ENCODE data around the gene ATG4D.
"Not testable (repeated sequence)": the region's sequence is repeated elsewhere in the genome, so short reads cannot be mapped to it uniquely, and the experiment has no call there.

Gene ATG4D

DNA sequence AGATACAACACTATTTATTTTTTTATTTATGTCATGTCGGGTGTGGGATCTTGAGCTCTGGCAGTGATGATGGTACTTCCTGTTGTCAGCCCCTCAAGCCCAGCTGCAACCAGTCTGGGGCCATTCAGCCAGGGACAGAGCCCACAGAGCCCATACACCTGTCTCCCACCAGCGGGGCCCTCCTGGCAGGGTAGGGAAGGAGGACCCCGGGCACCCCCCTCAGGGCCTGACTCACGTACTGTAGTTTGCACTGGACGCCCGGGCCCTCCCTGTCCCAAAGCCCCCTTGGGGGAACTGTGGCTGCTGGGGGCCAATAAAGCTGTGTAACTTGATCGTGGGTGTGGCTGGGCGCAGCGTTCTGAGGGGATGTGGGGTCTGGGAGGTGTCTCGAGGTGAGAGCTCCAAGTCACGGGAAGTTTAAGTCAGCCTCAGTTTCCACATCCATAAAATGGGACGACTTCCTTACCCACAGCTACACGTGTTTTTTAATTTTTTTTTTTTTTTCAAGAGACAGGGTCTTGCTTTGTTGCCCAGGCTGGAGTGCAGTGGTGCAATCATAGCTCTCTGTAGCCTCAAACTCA lies 9.5 kb downstream of the ATG4D start:
- no peak for DNase-seq

DNA sequence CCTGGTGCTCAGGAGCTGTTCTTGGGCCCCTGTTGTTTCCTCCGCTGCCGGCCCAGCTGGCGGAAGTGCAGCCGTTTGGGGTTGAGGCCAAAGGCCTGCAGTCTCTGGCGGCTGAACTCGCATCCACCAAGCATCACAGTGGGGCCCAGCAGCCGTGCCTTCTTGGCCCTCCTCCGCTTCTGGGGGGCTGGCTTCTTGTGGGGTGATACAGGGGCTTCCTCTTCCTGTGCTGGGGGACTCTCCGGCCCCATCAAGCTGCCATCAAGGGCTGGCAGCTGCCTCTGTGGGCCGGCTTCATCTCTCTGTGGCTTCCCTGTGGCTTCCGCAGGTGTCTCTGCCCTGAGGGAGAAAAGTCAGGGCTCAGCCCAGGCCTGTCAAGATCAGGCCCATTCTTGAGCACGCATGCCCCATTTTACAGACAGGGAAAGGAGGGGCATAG lies 10.3 kb downstream of the ATG4D start:
- peak; percentile 79 for DNase-seq

DNA sequence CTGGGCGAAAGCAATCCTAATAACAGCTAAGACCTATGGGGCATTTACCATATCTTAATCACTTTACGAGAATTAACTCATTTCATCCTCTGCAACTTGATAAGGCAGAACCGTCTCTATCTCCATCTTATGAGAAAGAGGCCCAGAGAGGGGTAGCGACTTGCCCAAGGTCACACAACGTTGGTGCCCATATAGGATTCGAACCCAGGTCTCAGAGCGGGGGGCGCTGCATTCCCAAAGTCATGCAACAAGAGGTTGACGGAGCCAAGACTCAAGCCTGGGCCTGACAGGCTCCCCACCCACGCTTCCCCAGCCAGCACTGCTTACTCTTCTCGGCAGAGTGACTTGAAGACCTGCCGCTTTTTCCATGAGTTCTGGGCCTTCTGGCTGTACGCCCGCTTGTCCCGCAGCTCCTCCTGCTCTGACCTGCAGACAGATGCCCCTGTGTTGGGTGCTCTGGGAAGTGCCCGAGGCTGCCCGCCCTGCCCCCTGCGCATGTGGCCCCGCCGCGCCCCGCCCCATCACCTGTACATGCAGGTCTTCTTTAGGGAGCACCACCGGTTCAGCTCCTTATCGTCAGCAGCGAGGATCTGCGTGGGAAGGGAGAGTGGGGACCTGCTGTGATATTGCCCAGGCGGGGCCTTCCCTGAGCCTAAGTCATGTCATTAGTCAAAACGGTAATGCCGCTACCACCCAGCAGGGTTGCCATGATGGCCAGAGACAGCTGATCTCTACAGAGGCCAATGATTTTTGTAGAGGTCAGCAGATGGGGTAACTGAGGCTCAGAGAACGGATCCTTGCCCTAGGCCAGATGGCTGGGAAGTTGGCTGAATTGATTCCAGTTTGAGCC lies 11.3 kb downstream of the ATG4D start:
- no peak for DNase-seq

DNA sequence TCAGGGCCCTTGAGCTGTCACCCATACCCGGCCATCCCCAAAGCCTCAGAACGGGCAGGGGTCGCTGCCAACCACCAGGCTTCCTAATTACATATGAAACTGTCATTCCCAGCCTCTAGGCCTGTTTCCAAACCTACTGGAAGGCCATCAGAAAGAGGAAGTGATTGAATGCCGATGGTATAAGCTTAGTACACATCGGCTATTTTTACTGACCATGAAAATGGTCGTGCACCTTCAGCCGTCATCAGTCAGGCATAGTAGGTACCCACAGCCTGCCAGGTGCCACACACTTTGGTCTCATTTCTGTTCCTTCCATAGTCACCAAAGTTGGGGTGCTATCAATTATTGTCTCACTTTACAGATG lies 11.9 kb downstream of the ATG4D start:
- DNase-seq, result no peak

DNA sequence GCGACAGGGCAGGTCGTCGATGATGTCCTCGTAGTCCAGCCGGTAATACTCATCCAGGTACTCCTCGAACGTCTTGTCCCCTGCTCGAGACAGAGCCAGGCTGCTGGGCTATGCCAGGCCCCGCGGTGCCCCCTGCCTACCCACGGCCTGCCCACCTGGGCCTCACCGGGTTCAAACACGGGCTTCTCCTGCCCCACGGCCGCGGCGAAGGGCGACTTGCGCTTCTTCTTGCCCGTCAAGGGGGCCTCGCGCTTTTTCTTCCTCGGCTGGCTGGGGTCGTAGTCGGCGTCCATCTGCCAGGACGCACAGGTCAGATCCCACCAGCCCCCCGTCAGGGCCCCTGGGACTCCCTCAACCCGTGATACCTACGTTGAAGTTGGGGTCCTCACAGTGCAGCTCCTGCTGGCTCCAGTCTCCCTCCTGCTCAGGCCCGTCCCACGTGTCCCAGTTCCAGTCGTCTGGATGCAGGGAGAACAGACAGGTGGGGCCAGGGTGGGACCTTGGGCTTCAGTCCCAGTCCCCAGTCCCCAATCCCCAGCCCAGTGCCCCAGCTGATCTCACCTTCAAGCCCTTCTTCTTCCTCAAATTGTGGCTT lies 14.0 kb downstream of the ATG4D start:
- no peak for DNase-seq

DNA sequence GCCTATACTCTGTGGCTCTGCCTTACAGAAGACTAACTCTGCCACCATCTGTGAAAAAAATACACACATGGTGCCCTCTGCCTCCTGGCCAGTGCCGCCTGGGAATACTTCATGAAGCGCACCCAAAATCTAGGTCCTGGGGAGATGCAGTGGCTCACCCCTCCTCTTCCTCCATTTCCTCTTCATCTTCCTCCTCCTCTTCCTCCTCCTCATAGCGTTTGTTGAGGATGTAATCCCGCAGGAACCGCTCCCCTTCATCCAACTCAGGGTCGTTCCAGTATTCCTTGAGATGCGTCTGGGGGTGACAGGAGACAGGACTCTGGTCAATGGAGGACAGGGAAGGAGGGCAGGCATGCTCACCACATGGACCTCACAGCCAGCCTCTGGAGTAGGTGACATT lies 16.4 kb downstream of the ATG4D start:
- DNase-seq, result no peak

DNA sequence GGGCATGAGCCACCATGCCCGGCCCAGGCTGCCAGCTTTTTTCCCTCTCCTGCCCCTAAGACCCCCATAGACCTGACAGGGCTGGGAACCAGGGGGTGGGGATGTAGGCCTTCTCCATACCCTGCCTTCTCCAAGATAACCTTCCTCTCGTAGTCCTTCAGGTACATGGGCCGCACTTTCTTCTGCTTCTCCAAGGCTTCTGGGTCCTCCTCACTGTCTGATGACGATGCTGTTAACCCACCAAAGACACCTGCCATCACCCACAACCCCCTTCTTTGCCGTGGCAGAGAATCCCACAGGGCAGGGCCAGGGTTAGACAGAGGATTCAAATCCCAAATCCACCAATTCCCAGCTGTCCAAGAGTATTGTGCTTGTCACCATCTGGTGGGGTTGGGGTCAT lies 18.9 kb downstream of the ATG4D start:
- DNase-seq, result no peak

DNA sequence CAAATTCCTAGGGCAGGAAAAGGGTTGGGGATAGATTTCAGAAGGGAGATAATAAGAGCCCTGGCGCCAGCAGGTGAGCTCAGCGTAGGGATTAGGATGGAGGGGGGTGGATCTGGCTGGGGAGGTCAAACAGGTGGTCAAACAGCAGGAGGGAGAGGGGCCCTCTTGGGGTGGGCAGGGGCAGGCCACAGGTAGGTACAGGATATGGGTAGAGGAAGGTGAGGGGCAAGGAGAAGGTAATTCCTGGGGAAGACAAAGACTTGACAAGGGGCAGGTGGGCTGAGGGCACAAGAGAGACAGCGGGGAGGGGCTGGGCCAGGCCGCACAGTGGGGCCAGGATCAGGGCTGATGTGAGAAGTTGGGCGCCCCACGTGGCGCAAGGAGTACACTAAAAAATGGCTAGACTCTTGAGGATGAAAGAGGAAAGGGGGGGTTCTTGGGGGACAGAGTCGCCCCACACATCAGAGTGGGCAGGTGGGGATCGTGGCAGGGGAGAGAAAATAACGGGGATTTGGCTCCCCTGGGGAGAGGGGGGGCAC lies 21.4 kb downstream of the ATG4D start:
- peak; percentile 68 for DNase-seq

DNA sequence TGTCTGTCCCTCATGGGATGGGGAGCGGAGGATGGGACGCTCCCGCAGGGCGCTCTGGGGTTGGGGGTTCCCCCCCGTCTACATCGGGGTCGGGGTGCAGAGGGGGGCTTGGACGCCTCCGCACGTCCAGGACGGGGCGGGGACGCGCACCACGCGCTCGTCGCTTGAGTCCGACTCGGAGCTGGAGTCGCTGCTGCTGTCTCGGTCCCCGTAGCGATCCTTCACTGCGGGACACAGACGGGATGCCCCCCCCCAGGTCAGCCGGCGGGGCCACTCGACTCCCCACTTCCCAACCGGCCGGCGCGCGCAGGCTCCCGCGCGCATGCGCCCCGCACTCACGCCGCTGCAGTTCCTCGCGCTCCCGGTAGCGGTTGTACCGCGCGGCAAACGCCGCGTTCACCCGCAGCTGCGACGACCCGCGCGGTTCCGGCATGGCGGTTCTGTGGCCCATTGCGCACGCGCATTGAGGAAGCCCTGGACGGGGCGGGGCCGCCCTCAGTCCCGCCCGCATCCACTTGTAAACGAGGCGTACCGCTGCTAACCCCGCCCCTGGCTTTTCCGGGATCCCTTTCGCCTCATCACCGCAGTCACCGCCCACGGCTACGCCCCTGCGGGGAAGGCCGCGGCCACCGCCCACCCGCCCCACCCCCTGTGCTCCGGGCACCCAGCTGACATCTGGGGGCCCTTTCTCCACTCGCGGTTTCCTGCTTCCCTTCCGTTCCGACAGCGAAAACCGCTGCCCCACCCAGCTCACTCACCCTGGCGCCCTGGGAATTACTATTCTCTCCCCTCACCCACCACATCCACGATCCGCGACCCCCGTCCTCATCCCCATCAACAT lies 22.1 kb downstream of the ATG4D start, which contains the start of gene KRI1:
TSS of gene KRI1 (minus strand) at position 444 of the 841 bp plus-strand sequence. CDS start at position 433, 11 bp downstream.
- DNase-seq, result peak; percentile 100

DNA sequence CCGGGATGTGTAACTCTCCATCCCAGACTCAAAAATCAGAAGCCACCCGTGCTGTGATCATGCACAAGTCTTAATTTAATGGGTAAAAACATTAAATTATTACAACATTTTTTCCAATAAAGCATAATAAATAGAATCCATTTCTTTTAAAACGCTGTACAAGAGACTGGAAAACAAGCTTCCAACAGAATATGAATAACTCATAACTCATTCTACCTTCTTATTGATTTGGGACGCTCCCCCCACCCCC lies 22.6 kb downstream of the ATG4D start:
- DNase-seq, result no peak

DNA sequence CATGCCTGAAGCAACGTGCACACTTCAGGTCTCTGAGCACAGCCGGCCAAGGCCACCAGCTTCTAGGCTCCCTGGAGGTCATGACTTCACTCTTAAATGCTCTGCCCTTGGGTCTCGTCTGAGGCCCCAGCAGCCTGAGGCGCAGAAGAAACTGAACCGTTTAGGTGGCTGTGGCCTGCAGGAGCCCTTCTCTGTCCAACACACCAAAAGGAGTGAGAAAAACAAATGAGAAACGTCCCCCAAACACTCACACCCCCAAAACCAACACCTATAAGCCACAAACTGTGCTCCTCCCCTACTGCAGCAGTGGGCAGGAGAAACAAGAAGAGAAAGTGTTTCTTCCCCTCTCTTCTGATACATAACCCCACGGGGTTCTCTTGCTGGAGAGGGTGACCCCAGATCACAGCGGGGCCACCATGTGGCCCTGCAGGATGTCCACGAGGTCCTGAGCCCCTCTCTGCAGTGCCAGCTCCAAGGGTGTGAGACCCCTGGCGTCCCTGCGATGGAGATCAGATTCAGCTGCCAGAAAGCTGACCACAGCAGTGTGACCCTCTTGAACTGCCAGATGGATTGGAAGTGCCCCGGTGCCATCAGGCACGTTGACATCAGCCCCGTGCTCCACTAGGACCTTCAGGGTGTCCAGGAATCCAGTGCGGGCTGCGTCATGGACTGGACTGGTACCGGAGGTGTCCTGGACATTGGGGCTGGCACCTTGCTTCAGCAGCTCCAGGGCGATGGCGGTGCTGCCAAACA lies 23.1 kb downstream of the ATG4D start:
- DNase-seq, result peak; percentile 80

DNA sequence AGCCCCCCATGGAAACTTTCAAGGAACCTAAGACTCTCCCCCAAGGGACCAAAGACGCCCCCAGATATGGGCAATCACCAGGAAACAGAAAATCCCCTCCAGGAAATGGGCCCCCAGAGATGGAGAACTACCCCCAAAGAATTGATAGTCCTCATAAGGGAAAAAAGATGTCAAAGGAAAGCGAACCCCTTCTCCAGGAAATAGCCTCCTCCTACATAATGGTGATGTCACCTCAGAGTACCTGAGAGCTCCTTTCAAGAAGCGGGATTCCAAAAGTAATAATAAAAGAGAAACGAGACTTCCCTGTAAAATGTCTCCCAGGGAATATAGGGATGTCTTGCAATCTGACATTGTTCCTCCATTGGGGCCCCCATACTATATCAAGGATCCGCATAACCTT lies 24.0 kb downstream of the ATG4D start:
- peak; percentile 20 for DNase-seq

DNA sequence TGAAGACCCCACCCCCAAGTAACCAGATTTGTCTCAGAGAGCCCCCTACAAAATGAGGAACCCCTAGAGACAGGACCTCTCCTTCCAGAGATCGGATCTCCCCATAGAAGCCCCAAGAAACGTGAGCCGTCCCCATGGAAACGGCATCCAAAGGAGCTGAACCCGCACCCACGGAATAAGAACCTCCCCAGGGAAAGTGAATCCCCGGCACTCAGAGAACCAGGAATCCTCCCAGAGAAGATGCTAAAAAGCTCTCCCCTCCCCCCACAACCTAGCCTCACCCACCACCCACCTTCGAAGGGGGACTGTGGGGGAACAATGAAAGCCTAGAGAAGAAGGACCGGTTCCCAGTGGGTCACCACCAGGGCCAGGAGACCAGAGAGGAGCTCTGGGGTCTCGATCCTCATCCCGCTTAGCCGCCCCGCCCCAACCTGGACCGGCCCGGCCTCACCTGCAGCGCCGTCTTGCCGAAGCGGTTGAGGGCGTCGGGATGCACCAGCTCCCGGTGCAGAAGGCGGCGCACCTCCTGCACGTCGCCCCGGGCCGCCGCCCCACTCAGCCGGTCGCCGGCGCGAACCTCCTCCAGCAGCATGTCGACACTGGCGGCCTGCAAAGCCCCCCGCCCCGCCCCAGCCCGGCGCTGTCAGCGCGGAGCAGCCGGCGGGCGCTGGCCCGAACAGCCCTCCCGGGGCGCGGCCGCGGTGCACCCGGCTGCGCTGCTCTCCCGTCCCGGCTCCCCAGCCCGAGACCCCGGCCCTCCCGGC lies 24.5 kb downstream of the ATG4D start:
- no peak for DNase-seq

DNA sequence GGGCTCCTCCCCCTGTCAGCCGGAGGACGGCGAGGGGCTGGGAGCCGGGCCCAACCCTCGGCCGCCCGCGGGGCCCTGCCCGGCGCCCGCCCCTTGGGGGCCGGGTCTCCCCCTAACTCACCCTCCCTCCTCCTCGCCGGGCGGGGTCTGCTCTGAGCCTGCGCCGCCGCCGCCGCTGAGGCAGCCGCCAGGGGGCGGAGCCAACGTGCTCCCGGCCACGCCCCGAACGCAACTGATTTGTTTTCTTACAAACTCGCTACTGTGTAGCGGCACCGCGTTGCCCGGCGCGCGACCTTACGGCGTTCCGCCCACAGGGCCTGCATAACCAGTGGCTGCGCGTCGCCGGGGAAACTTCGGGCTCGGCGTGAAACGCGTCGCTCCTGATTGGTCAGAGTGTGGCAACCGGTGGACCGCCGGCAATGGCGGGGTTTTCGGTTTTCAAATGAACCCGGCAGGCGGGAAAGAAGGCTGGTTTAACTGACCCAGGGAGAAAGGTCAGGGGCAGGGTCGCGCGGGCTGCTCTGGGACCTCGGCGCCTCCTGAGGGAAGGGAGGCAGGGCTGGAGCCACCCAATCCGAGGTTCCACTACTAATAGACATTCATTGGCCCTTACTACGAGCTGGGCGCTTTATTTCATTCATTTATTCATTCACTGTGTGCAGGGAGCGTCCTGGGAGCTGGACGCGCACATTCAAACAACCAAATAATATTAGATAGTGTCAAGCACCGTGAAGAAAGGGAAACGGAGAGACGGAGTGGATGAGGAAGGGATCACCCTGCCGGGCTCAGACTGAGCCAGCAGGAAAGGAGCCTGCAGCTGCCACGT lies 25.3 kb downstream of the ATG4D start, which contains the start of gene CDKN2D:
TSS of gene CDKN2D (minus strand) at position 154 of the 826 bp plus-strand sequence. CDS start 326 bp downstream, outside the sequence.
- peak; percentile 100 for DNase-seq

DNA sequence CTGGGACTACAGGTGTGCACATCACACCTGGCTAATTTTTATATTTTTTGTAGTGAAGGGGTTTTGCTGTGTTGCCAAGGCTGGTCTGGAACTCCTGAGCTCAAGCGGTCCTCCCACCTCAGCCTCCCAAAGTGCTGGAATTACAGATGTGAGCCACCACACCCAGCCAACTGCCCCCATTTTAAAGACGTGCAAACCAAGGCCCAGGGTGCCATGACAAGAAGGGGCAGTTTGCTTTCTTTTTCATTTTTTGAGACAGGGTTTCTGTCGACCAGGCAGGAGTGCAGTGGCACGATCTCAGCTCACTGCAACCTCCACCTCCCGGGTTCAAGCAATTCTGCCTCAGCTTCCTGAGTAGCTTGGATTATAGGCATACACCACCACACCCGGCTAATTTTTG lies 30.1 kb downstream of the ATG4D start:
- not testable (repeated sequence) for DNase-seq

DNA sequence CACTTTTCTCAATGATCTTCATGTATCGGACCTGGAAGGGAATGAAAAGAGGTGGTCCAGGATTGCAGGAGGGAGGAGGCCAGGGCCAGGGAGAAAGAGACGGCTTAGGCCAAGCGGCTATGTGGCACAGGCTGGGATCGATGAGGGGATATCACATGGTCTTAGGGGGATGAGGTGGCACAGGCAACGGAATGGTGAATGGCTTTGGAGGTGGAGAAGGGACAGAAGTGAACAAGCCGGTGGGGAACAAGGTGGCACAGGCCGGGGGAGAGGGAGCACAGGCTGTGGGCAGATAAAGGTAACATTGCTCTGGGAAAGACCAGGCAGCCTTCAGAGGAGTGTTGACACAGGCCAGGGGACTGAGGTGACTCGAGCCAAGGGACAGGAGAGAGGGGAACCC lies 30.8 kb downstream of the ATG4D start:
- no peak for DNase-seq

DNA sequence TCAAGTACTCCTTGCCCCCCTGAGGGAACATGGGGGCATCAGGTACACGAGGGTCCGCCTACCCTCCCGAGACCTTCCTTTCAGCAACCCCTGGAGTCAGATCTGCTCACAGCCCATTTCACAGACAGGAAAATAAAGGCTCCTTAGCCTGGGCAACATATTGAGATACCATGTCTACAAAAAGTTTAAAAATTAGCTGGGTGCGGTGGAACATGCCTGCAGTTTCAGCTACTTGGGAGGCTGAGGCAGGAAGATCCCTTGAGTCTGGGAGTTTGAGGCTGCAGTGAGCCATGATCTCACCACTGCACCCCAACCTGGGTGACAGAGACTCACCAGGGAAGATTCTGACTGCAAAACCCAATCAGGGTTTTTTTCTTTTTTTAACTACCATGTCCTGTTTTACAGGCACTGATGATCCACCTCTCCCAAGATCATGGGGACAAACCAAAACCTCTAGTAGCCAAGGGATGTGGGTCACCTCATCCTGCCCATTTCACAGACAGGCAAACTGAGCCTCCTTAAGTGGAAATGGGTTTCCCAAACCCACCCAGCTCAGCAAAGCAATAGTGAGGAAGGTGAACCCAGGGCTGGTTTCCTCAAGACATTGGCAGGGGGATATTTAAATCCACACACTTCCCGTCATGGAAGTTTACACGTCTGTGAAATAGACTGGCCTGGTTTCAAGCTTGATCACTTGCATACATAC lies 31.5 kb downstream of the ATG4D start:
- DNase-seq, result no peak

DNA sequence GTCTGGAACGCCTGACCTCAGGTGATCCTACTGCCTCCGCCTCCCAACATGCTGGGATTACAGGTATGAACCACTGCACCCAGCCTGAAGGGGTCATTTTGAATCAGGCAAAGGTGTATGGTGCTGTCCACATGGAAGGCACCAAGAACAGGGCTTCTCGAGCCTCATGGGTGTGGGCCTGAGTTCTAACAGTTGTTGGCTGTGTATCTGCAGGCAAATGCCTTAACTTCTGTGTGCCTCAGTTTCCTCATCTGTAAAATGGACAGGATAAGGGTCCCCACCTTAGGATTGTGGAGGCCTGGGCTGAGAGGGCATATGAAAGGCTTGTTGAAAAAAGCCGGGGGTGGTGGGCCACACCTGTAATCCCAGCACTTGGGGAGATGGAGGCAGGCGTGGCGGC lies 34.2 kb downstream of the ATG4D start:
- DNase-seq, result no peak

DNA sequence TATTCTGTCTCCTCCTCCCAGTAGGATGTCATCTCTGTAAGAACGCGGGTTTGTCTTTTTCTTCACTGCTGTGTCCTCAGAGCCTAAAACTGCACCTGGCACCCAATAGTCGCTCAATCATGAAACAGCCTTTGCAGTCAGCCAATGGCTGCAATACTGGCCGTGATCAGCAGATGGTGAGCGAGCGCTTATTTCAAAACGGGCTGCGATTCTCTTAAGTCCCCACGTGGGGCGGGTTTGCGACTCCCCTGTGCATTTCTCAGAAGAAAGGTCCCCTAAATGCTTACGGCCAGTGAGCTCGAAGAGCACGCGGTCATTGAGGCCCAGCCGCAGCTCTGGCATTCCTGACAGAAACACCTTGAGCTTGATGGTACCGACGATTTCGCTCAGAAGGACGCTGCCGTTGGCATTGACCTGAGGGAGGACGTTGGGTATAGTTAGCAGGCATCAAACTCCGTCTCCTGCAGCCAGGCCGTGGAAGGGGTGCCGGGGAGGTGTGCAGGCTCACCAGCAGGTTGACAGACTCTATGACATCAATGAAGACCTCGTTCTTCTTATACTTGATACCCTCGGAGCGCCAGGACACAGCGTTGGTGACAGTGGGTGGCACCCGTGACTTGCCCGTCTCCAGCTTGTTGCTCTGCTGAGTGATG lies 37.4 kb downstream of the ATG4D start:
- DNase-seq, result peak; percentile 90

Measured in CD4-positive, alpha-beta T cell treated with Interleukin-12 subunit alpha and Interleukin-12 subunit beta, for 1 hour (primary cell).